IPS-15b (cell line): Measurements from ENCODE around the gene FAM117B.

Source experiments
- H3K27me3 ChIP-seq: one replicate; pipeline ENCODE4 v1.6.1; 2013; ENCODE audit warnings: low read length; ENCODE audit not compliant: control insufficient read depth, insufficient read depth
- H3K36me3 ChIP-seq: one replicate; pipeline ENCODE4 v1.6.1; 2013; ENCODE audit warnings: low read length; ENCODE audit not compliant: control insufficient read depth, insufficient read depth
- H3K4me1 ChIP-seq: one replicate; pipeline ENCODE4 v1.6.1; 2013; ENCODE audit warnings: mild to moderate bottlenecking, low read length; ENCODE audit not compliant: control insufficient read depth, insufficient read depth
- H3K4me3 ChIP-seq: one replicate; pipeline ENCODE4 v1.5.1; 2013; ENCODE audit warnings: low read depth, low read length
- H3K9ac ChIP-seq: one replicate; pipeline ENCODE4 v1.6.1; 2013; ENCODE audit warnings: low read depth, mild to moderate bottlenecking, low read length
- H3K9me3 ChIP-seq: one replicate; pipeline ENCODE4 v1.6.1; 2013; ENCODE audit warnings: mild to moderate bottlenecking, low read length; ENCODE audit not compliant: control insufficient read depth, insufficient read depth

FAM117B gene

DNA sequence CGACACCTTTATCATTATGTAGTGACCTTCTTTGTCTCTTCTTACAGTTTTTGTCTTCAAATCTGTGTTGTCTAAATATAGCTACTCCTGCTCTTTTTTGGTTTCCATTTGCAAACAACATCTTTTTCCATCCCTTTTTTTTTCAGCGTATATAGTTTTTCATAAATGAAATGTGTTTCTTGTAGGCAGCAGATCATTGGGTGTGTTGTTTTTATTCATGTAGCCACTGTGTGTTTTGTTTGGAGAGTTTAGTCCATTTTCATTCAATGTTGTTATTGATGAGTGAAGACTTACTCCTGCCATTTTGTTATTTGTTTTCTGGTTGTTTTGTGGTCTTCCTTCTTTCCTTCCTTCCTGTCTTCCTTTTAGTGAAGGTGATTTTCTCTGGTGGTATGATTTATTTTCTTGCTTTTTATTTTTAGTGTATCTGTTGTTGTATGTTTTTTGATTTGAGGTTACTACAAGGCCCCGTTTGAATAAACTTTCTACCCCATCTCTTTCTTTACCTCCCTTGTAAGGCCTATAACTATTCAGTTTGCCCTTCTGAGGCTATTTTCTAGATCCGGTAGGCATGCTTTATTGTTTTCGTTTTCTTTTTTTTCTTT is 81.4 kb downstream of the FAM117B start:
- Histone ChIP-seq H3K9me3 (peaks cover 2% of the 10 kb centered on the region), H3K4me3 (no peak overlapping the region), H3K4me1 (no peaks in the 10 kb centered on the region), H3K36me3 (no peaks in the 10 kb centered on the region), H3K27me3 (no peaks in the 10 kb centered on the region), H3K9ac (no peak overlapping the region)

DNA sequence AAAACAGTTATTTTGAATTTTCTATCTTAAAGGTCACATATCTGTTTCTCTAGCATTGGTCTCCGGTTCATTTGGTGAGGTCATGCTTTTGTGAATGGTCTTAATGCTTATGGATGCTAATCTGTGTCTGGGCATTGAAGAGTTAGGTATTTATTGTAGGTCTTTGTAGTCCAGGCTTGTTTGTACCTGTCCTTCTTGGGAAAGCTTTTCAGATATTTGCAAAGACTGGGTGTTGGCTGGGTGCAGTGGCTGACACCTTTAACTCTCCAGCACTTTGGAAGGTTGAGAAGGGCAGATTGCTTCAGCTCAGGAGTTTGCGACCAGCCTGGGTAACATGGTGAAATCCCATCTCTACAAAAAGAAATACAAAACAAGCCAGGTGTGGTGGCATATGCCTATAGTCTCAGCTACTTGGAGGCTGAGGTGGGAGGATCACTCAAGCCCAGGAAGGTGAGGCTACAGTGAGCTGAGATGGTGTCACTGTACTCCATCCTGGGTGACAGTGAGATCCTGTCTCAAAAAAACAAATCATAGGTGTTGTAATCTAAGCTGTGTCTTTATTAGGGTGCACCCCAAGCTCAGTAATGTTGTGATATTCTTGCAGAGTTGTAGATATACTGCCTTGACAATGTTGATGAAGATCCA is 82.3 kb downstream of the FAM117B start:
- Histone ChIP-seq H3K4me3 (no peak overlapping the region), H3K36me3 (no peaks in the 10 kb centered on the region), H3K27me3 (no peaks in the 10 kb centered on the region), H3K9ac (no peak overlapping the region), H3K9me3 (peaks cover 2% of the 10 kb centered on the region), H3K4me1 (no peaks in the 10 kb centered on the region)

DNA sequence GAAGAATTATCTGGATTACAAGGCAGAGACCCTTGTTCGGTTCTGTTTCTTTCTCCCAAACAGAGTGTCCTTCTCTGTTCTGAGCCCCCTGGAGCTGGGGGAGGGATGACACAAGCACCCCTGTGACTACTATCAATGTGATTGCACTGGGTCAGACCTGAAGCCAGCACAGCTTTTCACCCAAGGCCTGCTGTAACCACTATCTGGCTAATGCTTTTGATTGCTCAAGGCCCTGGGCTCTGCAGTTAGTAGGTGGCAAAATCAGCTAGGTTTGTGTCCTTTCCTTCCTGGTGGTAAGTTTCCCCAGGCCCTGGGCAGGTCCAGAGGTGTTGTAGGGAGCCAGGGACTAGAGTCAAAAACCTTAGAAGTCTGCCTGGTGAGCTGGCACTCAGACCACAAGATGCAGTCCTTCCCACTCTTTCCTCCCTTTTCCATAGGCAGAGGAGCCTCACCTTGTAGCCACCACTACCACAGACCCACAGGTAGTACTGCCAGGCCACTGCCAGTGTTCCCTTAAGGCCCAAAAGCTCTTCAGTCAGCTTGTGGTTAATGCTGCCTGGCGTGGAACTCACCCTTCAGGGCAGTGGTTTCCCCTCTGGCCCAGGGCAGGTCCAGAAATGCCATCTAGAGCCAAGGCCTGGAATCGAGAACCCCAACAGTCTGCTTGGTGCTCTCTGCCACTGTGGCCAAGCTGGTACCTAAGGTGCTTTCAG is 83.0 kb downstream of the FAM117B start:
- Histone ChIP-seq H3K9me3 (peaks cover 2% of the 10 kb centered on the region), H3K4me3 (no peak overlapping the region), H3K27me3 (no peaks in the 10 kb centered on the region), H3K4me1 (no peaks in the 10 kb centered on the region), H3K9ac (no peak overlapping the region), H3K36me3 (no peaks in the 10 kb centered on the region)

DNA sequence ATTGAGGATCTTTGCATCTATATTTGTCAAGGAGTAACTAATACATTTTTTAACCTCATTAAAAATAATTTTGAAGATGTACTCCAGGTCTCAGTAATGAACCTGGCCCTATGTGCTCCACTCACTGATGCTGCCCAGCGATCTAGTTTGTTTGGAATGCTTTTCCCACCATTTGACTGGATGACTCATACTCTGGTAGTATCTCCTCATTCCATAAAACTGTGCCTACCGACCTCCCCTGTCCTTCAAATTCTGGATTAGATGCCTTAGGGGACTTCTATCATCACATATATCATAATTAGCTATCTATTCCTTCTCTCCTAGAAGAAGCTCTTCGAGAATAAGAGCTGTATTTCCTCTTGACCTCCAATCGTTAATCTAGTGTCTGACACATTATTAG is 83.8 kb downstream of the FAM117B start:
- peaks cover 2% of the 10 kb centered on the region for H3K9me3 ChIP-seq
- H3K4me1 ChIP-seq, result no peaks in the 10 kb centered on the region
- H3K36me3 ChIP-seq, result no peaks in the 10 kb centered on the region
- H3K27me3 ChIP-seq, result no peaks in the 10 kb centered on the region
- no peak overlapping the region for H3K9ac ChIP-seq
- H3K4me3 ChIP-seq, result no peak overlapping the region

DNA sequence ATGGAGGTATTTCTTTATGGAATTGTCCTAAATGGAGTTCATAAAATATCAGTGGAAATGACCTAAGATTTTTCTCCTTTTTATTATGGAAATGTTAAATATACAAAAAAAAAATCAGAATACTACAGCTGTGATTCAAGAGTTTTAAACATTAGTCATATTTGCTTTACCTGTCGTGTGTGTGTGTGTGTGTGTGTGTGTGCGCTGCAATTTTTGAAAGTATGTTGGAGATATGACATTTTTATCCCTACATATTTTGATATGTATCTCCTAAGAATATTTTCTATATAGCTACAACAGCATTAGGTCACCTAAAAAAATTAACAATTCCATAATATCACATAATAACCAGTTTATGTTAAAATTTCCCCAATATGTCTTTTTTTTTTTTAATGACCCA is 85.5 kb downstream of the FAM117B start:
- H3K4me1 ChIP-seq, result no peaks in the 10 kb centered on the region
- no peak overlapping the region for H3K9ac ChIP-seq
- H3K36me3 ChIP-seq, result no peaks in the 10 kb centered on the region
- no peak overlapping the region for H3K4me3 ChIP-seq
- H3K27me3 ChIP-seq, result no peaks in the 10 kb centered on the region
- peaks cover 2% of the 10 kb centered on the region for H3K9me3 ChIP-seq

DNA sequence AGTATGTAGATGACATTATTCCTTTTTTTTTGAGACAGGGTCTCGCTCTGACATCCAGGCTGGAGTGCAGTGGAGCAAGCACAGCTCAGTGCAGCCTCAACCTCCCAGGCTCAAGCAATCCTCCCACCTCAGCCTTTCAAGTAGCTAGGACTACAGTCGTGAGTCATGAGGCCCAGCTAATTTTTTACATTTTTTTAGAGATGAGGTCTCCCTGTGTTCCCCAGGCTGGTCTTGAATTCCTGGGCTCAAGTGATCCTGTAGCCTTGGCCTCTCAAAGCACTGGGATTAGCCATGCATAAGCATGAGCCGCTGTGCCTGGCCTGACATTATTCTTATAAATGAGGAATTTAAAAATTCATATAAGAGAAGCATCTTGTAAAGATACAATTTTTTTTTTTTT is 86.9 kb downstream of the FAM117B start:
- Histone ChIP-seq H3K9ac (no peak overlapping the region), H3K4me3 (no peak overlapping the region), H3K9me3 (no peaks in the 10 kb centered on the region), H3K27me3 (no peaks in the 10 kb centered on the region), H3K36me3 (no peaks in the 10 kb centered on the region), H3K4me1 (no peaks in the 10 kb centered on the region)

DNA sequence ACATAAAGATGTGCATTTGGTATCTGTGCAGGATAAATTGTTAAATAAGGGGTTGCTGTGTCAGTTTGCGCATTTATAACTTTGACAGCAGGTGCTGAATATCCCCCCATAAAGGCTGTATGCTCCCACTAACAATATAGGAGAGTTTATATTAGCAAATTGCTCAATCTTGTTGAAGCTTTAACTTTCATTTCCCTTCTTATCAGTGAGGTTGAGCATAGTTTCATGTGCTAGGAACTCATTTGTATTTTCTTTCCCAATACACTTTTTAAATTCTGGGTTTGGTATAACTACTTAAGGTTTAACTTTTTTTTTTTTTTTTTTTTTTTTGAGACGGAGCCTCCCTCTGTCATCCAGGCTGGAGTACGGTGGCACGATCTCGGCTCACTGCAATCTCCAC is 89.0 kb downstream of the FAM117B start:
- no peaks in the 10 kb centered on the region for H3K4me1 ChIP-seq
- no peaks in the 10 kb centered on the region for H3K27me3 ChIP-seq
- no peaks in the 10 kb centered on the region for H3K9me3 ChIP-seq
- H3K4me3 ChIP-seq, result no peak overlapping the region
- no peaks in the 10 kb centered on the region for H3K36me3 ChIP-seq
- no peak overlapping the region for H3K9ac ChIP-seq

DNA sequence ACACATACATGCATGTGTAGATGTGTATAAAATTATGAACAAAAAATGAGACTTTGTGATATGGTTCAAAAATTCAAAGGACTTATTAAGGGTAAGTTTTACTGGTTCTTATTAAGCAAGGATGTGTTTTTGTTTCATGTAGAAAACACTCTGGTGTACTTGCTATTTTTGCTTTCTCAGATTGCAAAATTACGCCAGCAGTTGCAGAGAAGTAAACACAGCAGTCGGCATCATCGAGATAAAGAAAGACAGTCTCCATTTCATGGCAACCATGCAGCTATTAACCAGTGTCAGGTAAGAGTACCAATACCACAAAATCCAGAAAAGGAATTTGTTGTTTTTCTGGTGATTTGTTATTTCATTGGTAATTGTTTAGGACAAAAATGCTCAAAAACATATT is 91.3 kb downstream of the FAM117B start:
- Histone ChIP-seq H3K9ac (no peak overlapping the region), H3K4me3 (no peak overlapping the region), H3K4me1 (no peaks in the 10 kb centered on the region), H3K36me3 (no peaks in the 10 kb centered on the region), H3K9me3 (no peaks in the 10 kb centered on the region), H3K27me3 (no peaks in the 10 kb centered on the region)

DNA sequence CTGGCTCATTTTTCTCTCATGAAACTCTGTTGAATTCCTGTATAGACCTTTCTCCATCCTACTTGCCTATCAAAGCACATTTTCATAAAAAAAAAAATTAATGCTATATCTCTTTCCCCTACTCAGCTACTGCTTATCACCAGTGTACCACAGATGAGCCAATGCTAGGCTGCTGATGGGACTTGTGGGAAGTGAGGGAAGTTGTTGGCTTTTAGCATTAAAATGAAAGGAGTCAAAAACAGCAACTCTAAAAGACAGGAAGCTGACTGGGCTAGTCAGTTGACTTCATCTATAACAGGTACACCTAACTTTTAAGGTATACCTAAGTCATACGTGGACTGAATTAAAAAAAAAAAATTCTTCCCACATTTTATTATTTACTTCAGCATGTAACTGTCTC is 102.1 kb downstream of the FAM117B start:
- Histone ChIP-seq H3K36me3 (no peaks in the 10 kb centered on the region), H3K9ac (no peak overlapping the region), H3K27me3 (no peaks in the 10 kb centered on the region), H3K4me1 (no peaks in the 10 kb centered on the region), H3K9me3 (no peaks in the 10 kb centered on the region), H3K4me3 (no peak overlapping the region)

DNA sequence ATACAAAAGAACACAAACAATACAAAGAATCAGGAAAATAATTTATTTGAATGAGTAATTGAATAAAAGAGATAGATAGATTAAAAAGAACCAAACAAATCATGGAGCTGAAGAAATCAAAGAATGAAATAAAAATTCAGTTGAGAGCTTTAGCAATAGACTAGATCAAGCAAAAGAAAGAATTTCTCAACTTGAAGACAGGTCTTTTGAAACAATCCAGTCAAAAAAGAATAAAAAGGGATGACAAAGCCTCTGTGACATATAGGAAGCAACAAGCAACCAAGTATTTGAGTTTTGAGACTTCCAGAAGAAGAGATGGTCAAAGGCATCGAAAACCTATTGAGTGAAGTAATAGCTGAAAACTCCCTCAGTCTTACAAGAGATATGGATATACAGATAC is 108.8 kb downstream of the FAM117B start:
- H3K36me3 ChIP-seq, result no peaks in the 10 kb centered on the region
- H3K9me3 ChIP-seq, result no peaks in the 10 kb centered on the region
- no peak overlapping the region for H3K9ac ChIP-seq
- H3K4me3 ChIP-seq, result no peak overlapping the region
- H3K27me3 ChIP-seq, result no peaks in the 10 kb centered on the region
- no peaks in the 10 kb centered on the region for H3K4me1 ChIP-seq

DNA sequence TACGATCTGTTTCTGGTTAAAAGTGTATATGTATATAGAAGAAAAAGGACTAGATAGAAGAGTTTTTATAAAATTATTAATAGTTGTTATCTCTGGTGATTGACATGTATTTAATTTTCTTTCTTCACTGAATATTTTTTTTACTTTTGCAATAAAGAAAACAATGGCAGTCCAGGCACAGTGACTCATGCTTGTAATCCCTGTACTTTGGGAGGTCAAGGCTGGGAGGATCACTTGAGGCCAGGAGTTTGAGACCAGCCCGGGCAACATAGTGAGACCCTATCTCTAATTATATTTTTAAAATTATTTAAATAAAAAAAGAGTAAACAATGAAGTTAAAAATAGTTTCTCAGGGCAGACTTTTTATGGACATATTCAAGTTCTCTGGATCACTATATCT is 114.7 kb downstream of the FAM117B start:
- Histone ChIP-seq H3K36me3 (no peaks in the 10 kb centered on the region), H3K27me3 (no peaks in the 10 kb centered on the region), H3K4me1 (no peaks in the 10 kb centered on the region), H3K9me3 (no peaks in the 10 kb centered on the region), H3K4me3 (no peak overlapping the region), H3K9ac (no peak overlapping the region)

DNA sequence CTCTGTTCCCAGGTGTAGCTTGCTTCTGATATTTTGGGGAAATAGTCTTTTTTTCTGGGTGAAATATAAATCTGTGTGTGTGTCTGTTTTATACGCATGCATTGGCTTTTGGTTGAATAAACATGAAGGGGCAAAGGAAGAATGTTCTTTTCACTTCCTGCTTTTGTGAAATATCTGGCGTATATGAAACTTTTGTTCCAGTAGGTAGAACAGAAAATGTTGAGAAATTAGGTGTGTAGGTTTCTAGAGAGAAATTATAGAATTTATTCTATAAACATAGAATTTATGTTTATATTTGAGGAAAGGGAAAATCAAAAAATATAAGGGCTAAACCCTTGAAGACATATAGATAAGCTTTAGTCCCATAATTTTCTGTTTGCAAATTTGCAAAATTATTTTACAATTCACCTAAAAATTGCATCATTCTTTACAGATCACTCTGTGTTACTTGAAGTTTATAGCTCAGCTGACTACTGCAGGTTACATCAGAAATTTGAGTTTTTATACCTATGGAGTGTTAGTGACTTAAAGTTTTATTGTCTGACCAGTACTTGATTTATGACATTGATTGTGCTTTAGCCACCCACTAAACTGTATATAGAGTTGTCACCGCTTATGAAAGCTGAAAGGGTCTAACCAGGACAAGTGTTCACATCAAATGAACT is 116.1 kb downstream of the FAM117B start:
- H3K4me1 ChIP-seq, result no peaks in the 10 kb centered on the region
- H3K4me3 ChIP-seq, result no peak overlapping the region
- H3K36me3 ChIP-seq, result no peaks in the 10 kb centered on the region
- no peak overlapping the region for H3K9ac ChIP-seq
- H3K9me3 ChIP-seq, result no peaks in the 10 kb centered on the region
- H3K27me3 ChIP-seq, result no peaks in the 10 kb centered on the region
